Ecto neural progenitor cell (in vitro differentiated cells): ENCODE measurements around the gene VDR.

Experiments
- DNase-seq: peaks from one replicate; pipeline ENCODE4 v3.0.0-alpha.2; 2018; ENCODE audit warnings: low spot score

Gene VDR

GRCh38 chr12:47868552-47869031, 36.2 kb downstream of the VDR start:
- DNase-seq: no peak

DNA sequence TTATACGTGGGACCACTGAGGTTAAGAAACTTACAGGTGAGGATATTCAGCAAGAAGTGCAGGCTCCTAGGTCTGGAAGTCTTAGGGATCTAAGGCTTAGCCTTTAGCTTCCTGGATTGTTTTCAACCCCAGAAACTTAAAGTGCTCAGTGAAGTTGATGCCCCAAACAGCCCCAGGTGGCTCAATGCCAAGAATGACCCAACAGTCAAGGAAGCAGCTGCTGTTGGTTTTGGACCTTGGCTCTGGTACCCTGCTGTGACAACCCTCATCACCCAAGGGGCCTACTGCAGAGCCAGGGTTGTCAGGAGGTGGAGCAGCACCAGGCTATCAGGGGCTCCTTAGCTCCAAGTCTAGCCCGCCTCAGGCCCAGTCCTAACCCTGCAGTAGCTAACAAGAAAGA, 36.8 kb downstream of the VDR start:
- no peak for DNase-seq

- DNase-seq: no peak
Measured at GRCh38 chr12:47867495-47867941, 37.3 kb downstream of the VDR start.

- no peak for DNase-seq
Measured at GRCh38 chr12:47864646-47865235, 40.1 kb downstream of the VDR start.

DNA sequence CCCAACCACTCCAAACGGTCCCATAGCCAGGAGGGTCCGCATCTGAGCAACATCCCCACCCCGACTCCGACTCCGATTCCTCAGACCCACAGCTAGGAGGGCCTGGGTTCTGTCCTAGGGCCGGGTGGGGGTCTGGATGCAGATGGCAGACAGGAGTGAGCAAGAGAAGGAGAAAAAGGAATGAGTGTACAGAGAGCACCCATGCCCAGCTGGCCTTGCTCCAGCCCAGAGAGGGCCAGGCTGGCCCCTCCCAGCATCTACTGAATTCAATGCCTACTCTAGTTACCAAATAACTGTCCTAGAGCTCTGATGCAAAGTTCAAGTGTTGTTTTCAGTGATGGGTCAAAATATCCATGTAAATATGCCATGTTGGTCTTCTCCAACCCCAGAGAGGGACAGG, 40.8 kb downstream of the VDR start:
- no peak for DNase-seq

GRCh38 chr12:47863467-47863866, 41.3 kb downstream of the VDR start:
- DNase-seq: no peak

DNA sequence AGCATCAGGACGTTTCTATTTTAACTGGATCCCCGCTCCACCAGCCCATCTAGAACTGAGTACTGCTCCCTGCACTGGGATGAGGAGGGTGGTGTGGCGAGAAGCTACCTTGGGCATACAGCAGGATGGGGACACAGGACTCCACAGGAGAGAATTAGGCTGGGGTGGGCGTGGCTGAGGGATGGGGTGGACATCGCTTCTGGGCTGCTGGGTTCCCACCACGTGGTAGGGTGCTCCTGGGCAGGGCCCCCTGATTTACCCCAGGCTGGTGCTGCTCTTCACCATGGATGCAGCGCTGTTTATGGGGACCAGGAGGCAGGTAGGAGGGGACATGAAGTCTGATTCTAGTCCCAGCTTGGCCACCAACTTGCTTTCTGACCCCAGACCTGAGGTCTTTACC, 41.9 kb downstream of the VDR start:
- DNase-seq: no peak

DNA sequence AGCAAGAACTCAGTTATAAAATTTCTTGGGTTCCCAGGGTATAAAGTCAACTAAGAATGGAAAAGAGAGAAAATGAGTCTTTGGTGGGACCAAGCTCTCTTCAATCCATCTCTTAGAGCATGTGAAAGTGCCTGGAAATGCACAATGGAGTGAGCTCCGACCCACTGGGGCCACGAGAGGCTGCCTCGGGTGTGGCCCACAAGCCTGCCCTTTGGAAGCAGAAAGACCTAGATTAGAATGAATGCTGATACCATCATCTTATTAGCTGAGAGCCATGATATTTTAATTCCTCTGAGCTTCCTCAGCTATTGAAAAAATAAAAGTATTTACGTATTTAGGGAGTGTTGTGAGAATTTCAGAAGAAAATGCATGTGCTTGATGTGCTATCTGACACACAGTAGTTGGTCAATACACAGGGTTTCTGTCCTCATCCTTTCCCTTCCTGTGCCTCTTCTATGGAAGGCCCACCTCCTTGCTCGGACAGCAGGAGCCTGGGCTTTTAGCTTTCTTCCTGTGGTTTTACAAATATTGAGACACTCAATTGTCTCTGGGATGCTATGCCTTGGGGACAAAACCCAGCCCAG, 42.5 kb downstream of the VDR start:
- DNase-seq: no peak

DNA sequence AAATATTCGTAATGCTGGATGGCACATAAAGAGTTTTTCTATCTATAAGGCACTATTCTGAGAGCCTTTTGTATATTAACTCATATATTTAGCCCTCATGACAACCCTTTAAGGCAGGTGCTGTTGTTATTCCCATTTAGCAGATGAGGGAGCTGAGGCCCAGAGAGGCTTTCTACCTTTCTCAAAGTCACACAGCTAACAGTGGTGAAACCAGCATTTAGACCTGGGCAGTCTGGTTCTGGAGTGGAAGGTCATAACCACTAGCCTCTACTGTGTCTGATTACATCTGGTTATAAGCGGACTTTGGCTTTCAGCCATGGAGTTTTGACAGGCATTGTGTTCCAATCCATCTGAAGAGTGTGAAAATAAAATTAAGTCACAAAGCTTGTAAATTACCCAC, 43.9 kb downstream of the VDR start:
- no peak for DNase-seq

- no peak for DNase-seq
Measured at GRCh38 chr12:47860279-47860841, 44.4 kb downstream of the VDR start.

GRCh38 chr12:47858511-47859266, 46.1 kb downstream of the VDR start:
- no peak for DNase-seq

DNA sequence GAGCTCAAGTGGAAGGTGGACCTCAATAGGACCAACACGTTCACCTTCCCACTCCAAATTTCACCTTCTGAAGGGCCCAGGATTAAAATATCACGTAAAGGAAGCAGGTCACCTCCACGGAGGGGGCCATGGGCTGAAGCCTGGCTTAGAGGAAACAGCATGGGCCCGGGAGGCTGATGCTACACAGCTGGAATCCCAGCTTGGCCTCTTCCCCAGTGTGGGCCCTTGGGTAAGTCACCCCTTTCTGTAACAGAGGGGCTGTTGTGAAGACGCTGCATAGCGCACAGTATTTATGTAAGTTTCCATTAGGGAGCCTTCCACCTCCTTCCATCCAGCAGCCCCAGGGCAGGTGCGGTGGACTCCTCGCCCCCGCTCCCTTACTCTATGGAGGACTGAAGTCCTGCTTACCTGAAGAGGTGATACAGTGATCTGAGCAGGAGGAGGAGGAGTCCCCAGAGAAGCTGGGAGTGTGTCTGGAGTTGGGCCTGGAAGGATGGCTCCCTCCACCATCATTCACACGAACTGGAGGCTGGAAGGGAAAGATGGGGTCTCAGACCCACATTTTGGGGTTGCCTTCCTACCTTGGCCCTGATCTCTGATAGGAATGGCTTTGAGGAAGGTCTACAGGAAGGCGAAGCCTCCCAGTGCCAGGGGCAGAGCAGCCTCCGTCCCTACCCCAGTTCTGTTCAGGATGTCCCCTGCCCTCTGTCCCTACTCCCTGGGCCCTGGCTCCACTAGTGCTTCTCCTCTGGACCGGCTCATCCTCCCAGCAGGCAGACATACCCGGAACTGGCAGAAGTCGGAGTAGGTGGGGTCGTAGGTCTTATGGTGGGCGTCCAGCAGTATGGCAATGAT, 47.8 kb downstream of the VDR start:
- DNase-seq: no peak

GRCh38 chr12:47856094-47856493, 48.7 kb downstream of the VDR start:
- no peak for DNase-seq

DNA sequence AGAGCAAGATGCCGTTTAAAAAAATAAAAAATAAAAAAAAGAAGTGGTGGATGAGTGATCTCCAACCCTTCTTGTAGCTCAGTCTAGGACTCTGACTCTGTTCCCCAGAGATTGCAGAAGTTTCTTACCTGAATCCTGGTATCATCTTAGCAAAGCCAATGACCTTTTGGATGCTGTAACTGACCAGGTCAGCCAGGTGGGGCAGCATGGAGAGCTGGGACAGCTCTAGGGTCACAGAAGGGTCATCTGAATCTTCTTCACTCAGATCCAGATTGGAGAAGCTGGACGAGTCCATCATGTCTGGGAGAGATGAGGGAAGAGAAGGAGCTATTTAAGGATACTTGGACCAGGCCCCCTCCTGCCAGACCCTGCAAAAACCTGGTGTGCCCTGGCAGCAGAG, 49.3 kb downstream of the VDR start:
- DNase-seq: no peak

DNA sequence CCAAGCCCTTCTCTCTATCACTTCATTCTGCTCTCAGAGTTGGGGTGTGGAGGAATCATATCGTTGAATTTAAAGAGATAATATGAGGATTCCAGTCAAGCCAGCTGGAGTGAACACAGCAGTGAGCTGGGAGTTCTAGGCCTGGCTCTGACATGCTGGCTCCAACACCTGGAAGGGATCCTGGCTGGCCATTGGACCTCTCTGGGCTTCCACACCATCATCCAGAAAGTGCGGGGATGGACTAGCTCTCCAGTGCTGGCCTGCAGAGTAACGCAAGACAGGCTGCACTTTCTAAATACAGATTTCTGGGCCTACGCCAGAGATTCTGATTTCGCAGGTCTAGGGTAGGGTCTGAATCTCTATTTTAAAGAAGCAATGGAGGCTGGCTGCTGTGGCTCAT, 50.3 kb downstream of the VDR start:
- DNase-seq: no peak

GRCh38 chr12:47852096-47852571, 52.7 kb downstream of the VDR start:
- DNase-seq: no peak

DNA sequence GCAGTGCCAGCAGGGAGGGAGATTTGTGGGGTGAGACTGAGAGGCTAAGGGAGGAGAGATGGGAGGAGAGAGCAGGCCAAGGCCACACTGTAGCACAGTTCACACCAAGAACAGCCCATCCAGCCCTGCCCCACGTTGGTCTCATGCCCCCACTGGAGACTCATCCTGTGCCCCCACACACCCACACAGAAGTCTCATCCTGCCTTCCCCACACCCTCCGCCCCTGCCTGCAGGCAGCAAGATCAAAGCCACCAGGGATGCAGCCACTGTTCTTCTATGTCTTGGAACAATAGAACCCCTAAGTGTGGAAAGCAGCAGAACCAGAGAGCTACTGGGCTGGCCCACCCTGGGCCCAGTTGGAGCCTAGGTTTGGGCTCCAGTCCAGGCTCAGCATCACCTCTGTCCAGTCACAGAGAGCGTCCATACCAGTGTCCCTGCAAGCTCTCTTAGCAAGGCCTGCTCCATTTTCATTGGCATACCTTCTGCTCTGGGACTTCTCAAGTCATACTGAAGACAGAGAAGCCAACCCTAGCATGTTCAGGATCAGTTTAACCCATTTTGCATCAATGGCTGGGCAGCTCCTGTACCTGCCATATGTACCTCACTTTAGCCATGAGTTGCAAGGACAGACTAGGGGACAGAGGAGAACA, 53.4 kb downstream of the VDR start:
- no peak for DNase-seq

DNA sequence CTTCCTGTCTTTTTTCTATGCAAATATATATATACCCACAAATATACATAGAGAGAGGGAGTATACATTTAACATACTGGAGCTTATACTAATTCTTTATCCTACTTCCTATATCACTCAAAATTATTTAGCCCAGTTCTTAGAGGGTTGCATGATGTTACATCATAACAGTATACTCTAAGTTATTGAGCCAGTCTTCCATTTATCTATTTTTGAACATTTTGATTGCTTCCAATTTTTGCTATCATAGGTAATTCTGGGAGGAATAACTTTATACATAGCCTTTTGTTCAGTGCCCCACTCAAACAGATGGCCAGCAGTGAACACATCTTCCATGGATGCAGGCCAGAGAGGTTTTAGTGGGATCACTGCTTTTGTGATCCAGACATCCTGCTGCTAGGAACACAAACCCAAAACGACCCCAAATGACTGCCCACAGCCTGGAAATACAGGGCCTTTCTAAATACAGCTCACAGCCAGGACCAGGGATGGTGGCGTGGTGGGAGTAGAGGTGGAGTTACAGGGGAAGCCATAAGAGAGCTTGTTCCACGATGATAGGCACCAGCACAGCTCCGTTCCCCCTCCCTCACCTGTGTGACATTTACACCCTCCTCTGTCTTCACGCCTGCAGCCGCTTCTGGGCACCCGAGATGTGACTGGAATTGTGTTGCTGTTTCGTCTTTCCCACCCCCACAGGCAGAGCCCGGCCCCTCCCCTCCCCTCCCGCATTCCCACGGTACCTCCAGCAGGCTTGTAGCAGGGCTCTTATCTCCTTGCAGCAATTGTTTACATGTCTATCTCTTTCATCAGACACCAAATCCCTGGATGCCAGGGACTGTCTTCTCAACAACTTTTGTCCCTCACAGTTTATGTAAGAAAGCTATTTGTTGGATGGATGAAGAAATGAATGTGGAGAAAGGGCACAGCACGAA, 54.4 kb downstream of the VDR start:
- DNase-seq: no peak

GRCh38 chr12:47849261-47849660, 55.5 kb downstream of the VDR start:
- no peak for DNase-seq

DNA sequence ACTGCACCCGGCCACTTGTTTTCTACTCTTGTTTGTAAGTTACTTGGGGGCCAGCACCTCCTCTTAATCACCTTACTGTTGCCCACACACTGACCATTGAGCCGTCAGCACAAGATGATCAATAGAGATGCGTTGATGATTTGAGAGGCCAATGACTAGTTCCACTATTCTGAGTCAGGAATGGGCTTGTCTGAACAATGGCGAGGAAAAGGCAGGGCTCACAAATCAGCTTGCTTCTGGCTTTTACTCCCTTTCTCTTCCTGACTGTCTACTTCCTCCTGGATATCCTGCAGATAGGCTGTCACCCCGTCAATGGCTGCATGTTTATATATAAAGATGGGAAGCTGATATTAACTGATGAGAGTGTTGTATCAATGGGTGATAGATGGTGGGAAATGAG, 55.9 kb downstream of the VDR start:
- DNase-seq: no peak
